EH (cell line): Measurements from ENCODE around the gene GYPC.

Experiments used
- DNase-seq: peaks from one replicate; pipeline ENCODE4 v3.0.0-alpha.2; 2015; ENCODE audit warnings: low read depth

The GYPC gene

GRCh38 chr2:126732682-126733245, 76.8 kb downstream of the GYPC start:
- DNase-seq: no peak

GRCh38 chr2:126733795-126734194, 77.8 kb downstream of the GYPC start:
- no peak for DNase-seq

DNA sequence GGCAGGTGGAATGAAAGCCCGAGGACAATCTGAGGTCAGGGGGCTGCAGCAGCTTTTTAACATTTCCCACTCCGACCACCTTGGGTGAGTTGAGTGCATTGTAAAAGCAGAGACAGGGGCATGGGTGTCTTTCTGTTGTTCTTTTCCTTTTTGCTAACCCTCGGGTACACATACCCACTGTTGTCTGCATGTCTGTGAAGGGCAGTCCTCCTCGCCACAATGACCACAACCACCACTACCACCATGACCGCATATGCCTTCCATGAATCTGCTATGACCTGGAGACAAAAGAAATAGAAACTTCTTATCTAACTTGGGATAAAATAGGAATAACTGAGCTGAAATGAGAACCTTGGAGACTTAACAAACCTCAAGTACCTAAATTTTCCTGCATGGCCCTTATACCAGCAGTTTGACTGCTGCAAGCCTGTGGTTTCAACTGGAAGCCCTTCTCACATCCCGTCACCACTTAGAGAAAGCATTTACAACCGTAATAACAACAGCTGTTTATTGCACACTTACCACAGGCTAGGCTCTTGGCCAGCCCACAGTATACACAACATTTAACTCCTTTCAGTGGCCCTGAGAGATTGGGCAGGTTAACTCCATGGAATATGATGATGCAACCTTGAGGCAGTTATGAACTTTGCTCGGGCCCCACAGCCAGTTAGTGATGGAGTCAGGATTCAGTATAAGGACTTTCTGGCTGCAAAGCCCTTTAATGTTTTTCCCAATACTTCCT, 80.3 kb downstream of the GYPC start:
- peak; percentile 6 for DNase-seq

DNA sequence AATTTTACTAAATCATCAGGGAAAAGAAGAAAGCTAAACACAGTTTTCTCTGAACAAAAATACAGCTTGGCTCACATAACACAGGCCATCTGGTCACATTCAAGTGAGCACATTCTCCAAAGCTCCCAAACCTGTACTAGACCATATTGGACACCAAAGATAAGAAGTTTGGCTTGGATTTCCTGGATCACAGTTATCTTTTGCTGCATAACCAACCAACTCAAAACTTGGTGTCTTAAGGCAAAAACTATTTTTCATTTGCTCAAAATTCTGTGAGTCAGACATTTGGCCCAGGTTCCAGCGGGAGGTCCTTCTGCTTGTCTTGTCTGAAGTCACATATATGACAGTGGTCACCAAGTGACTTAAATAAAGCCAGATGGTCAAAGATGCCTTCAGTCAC, 83.2 kb downstream of the GYPC start:
- DNase-seq: no peak

GRCh38 chr2:126744640-126745039, 88.7 kb downstream of the GYPC start:
- no peak for DNase-seq
